Measurements from ENCODE around the gene MAEA. TPM values are rescaled to one million over a fixed set of nuclear protein-coding genes. Genes with fewer than 3 reads are reported as not detected.
A peak's percentile ranks its signal among the peaks of the same experiment; 100 is the strongest.

The MAEA gene
- total RNA-seq, 4 donors from 2014 or later = 66.2 to 140 (median 83.2) TPM

- H3K27ac ChIP-seq = no peak overlapping the region
- H3K4me1 ChIP-seq = peaks cover 0 to 9% (median 0%) of the 10 kb centered on the region in 4 donors
- peaks cover 10 to 67% (median 15%) of the 10 kb centered on the region in 3 donors for H3K36me3 ChIP-seq
- H3K4me3 ChIP-seq = no peak overlapping the region
- no peaks in the 10 kb centered on the region for H3K27me3 ChIP-seq
- 86 to 97% methylated on average over 26 to 29 of the region's 29 CpGs for WGBS, 2 donors
- TF ChIP-seq EP300 (IDR thresholded peaks at IDR 0.05) (no peak), POLR2A (IDR thresholded peaks at IDR 0.05) (no peak), CTCF (IDR thresholded peaks at IDR 0.05) (no peak)
- H3K9me3 ChIP-seq = no peaks in the 10 kb centered on the region
- DNase-seq (ENCODE audit: low spot score in 2 of 2) = no peak
These were observed 50.6 kb downstream of the MAEA start for GRCh38 chr4:1340181-1340747.

- Histone ChIP-seq H3K27me3 (no peaks in the 10 kb centered on the region), H3K4me3 (no peak overlapping the region), H3K9me3 (no peaks in the 10 kb centered on the region), H3K27ac (no peak overlapping the region), H3K4me1 (peaks cover 0 to 14% (median 0%) of the 10 kb centered on the region in 4 donors), H3K36me3 (peaks cover 10 to 63% (median 15%) of the 10 kb centered on the region in 3 donors)
- 96% methylated on average over 7 to 16 of the region's 20 CpGs for WGBS, 2 donors
- no peak for TF ChIP-seq CTCF (IDR thresholded peaks at IDR 0.05)
- no peak for DNase-seq (ENCODE audit: low spot score in 2 of 2)
These were observed 51.2 kb downstream of the MAEA start for GRCh38 chr4:1340861-1341260.

GRCh38 chr4:1342003-1342402 is 52.3 kb downstream of the MAEA start:
- DNase-seq (ENCODE audit: low spot score in 2 of 2) = no peak
- no peaks in the 10 kb centered on the region for H3K27me3 ChIP-seq
- peaks cover 10 to 51% (median 15%) of the 10 kb centered on the region in 3 donors for H3K36me3 ChIP-seq
- TF ChIP-seq POLR2A (IDR thresholded peaks at IDR 0.05) (no peak), CTCF (IDR thresholded peaks at IDR 0.05) (no peak), EP300 (IDR thresholded peaks at IDR 0.05) (no peak)
- 96 to 100% methylated on average over 1 of the region's 1 CpG for WGBS, 2 donors
- no peak overlapping the region for H3K4me3 ChIP-seq
- no peaks in the 10 kb centered on the region for H3K9me3 ChIP-seq
- H3K27ac ChIP-seq = no peak overlapping the region
- peaks cover 0 to 17% (median 0%) of the 10 kb centered on the region in 4 donors for H3K4me1 ChIP-seq

GRCh38 chr4:1344696-1345095 is 55.0 kb downstream of the MAEA start:
- no peak overlapping the region for H3K27ac ChIP-seq
- no peaks in the 10 kb centered on the region for H3K27me3 ChIP-seq
- WGBS, 2 donors = 74 to 84% methylated on average over 11 to 12 of the region's 12 CpGs
- H3K4me1 ChIP-seq = peaks cover 0 to 38% (median 9%) of the 10 kb centered on the region in 4 donors
- no peaks in the 10 kb centered on the region for H3K9me3 ChIP-seq
- no peak for DNase-seq (ENCODE audit: low spot score in 2 of 2)
- TF ChIP-seq CTCF (IDR thresholded peaks at IDR 0.05) = no peak
- no peak for TF ChIP-seq EP300 (IDR thresholded peaks at IDR 0.05)
- TF ChIP-seq POLR2A (IDR thresholded peaks at IDR 0.05) = no peak
- no peak overlapping the region for H3K4me3 ChIP-seq
- H3K36me3 ChIP-seq = peaks cover 0 to 29% (median 2%) of the 10 kb centered on the region in 3 donors

GRCh38 chr4:1345903-1346780 is 56.5 kb downstream of the MAEA start:
- 1% methylated on average over 25 to 51 of the region's 76 CpGs for WGBS, 2 donors
- peak in 1 of 2 donors; percentile 18 for DNase-seq (ENCODE audit: low spot score in 2 of 2)
- H3K27ac ChIP-seq = peak overlapping the region; percentile 74 to 98 (median 96)
- peaks cover 0 to 42% (median 9%) of the 10 kb centered on the region in 4 donors for H3K4me1 ChIP-seq
- peaks cover 0 to 23% (median 0%) of the 10 kb centered on the region in 3 donors for H3K36me3 ChIP-seq
- peak overlapping the region; percentile 74 to 96 (median 92) for H3K4me3 ChIP-seq
- TF ChIP-seq POLR2A (IDR thresholded peaks at IDR 0.05) (no peak), CTCF (IDR thresholded peaks at IDR 0.05) (peak in 2 of 5 experiments; percentile 28 to 39)
- no peaks in the 10 kb centered on the region for H3K9me3 ChIP-seq
- no peaks in the 10 kb centered on the region for H3K27me3 ChIP-seq

Data from tibial nerve (tissue), 4 donors.